Stimulated activated CD8-positive, alpha-beta memory T cell treated with anti-CD3 and anti-CD28 coated beads, Interleukin-4, amount 100 ng/mL, for 4 hours (primary cell): ENCODE results near the gene HPCAL4.

Experiments used
- DNase-seq, 2 donors: peaks; one replicate each; pipeline ENCODE4 v3.0.0-alpha.2; 2020; ENCODE audit warnings: low read depth in 2 of 2, low spot score in 1 of 2

The HPCAL4 gene

GRCh38 chr1:39631361-39632322 lies 59.6 kb downstream of the HPCAL4 start:
- DNase-seq: no peak

- DNase-seq: no peak
These were observed 62.4 kb downstream of the HPCAL4 start for GRCh38 chr1:39628807-39629350.
